OCI-LY3 (cell line): ENCODE measurements around the gene EYA3.

Experiments
- H2AFZ ChIP-seq: fragments of 200-600, 300-600 bp; shearing (Covaris generic); 2 replicates; pipeline ENCODE4 v1.6.0; 2014; ENCODE audit warnings: antibody characterized with exemption, low read depth, low read length
- H3K27ac ChIP-seq: fragments of 200-600, 300-600 bp; sonication (generic); 2 replicates; pipeline ENCODE4 v1.5.1; 2014; ENCODE audit warnings: mild to moderate bottlenecking, low read length, moderate library complexity, mixed read lengths
- H3K27me3 ChIP-seq: fragments of 200-600, 300-600 bp; sonication (generic); 2 replicates; pipeline ENCODE4 v1.6.1; 2014; ENCODE audit warnings: low read depth, low read length, mixed read lengths
- H3K36me3 ChIP-seq: fragments of 200-600, 300-600 bp; sonication (generic); replicated peaks from 2 replicates; pipeline ENCODE3; 2014; ENCODE audit warnings: low read depth, low read length, mixed read lengths
- H3K4me1 ChIP-seq: fragments of 300-600, 200-600 bp; sonication (generic); 2 replicates; pipeline ENCODE4 v1.6.1; 2014; ENCODE audit warnings: low read length, mixed read lengths
- H3K4me2 ChIP-seq: fragments of 200-600, 300-600 bp; sonication (generic); 2 replicates; pipeline ENCODE4 v1.6.1; 2014; ENCODE audit warnings: low read length, mixed read lengths
- H3K4me3 ChIP-seq: fragments of 300-600, 200-600 bp; sonication (generic); 2 replicates; pipeline ENCODE4 v1.5.1; 2014; ENCODE audit warnings: antibody characterized with exemption, mild to moderate bottlenecking, low read length, moderate library complexity
- H3K79me2 ChIP-seq: fragments of 300-600, 200-600 bp; shearing (Covaris generic); 2 replicates; pipeline ENCODE4 v1.6.1; 2014; ENCODE audit warnings: mild to moderate bottlenecking, low read length, mixed read lengths
- H3K9ac ChIP-seq: fragments of 300-600, 200-600 bp; shearing (Covaris generic); 2 replicates; pipeline ENCODE4 v1.6.0; 2014; ENCODE audit warnings: mild to moderate bottlenecking, low read length, moderate library complexity
- H3K9me3 ChIP-seq: fragments of 200-600, 300-600 bp; shearing (Covaris generic); 2 replicates; pipeline ENCODE4 v1.6.1; 2014; ENCODE audit warnings: low read length, mixed read lengths; ENCODE audit not compliant: insufficient read depth
- H4K20me1 ChIP-seq: fragments of 200-600, 300-600 bp; sonication (generic); 2 replicates; pipeline ENCODE4 v1.6.1; 2016; ENCODE audit warnings: low read length, mixed read lengths; ENCODE audit not compliant: insufficient read depth
- EZH2phosphoT487 ChIP-seq: fragments of 200-600 bp; shearing (Covaris generic); IDR thresholded peaks from 2 replicates; pipeline ENCODE4 v1.6.1; 2018; ENCODE audit warnings: antibody characterized with exemption, mixed run types, low read depth
- TF ChIP-seq, protein P1 (sequence below): fragments of 200-600, 300-600 bp; sonication (generic); IDR thresholded peaks from 2 replicates; pipeline ENCODE4 v1.5.1; 2014; ENCODE audit warnings: antibody characterized with exemption, low read length, low read depth

Gene EYA3

DNA sequence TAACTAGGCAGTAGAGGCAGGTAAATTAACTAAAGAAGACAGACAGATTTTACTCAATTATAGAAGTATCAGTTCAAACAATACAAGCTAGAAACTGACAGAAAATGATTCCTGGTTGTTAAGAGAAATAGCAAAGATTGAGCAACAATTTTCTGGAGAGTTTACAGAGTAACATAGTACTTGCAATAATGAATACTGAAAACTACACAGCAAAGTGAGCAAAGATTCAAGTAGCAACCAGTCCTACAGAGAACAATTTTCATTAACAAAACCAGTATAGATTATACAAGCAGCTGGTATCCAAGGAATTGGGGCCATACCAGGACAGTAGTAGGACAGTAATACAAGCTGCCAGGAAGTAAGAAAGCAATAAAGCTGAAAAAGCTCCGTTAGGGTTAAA lies 37.6 kb downstream of the EYA3 start:
- Histone ChIP-seq H3K27me3 (no peaks in the 10 kb centered on the region), H3K27ac (no peak overlapping the region), H3K9ac (no peak overlapping the region), H3K4me3 (no peak overlapping the region), H4K20me1 (no peaks in the 10 kb centered on the region), H3K4me1 (no peaks in the 10 kb centered on the region), H3K79me2 (no peaks in the 10 kb centered on the region), H3K9me3 (no peaks in the 10 kb centered on the region), H3K36me3 (no peaks in the 10 kb centered on the region), H3K4me2 (no peak overlapping the region), H2AFZ (no peak overlapping the region)
- TF ChIP-seq, protein P1, sequence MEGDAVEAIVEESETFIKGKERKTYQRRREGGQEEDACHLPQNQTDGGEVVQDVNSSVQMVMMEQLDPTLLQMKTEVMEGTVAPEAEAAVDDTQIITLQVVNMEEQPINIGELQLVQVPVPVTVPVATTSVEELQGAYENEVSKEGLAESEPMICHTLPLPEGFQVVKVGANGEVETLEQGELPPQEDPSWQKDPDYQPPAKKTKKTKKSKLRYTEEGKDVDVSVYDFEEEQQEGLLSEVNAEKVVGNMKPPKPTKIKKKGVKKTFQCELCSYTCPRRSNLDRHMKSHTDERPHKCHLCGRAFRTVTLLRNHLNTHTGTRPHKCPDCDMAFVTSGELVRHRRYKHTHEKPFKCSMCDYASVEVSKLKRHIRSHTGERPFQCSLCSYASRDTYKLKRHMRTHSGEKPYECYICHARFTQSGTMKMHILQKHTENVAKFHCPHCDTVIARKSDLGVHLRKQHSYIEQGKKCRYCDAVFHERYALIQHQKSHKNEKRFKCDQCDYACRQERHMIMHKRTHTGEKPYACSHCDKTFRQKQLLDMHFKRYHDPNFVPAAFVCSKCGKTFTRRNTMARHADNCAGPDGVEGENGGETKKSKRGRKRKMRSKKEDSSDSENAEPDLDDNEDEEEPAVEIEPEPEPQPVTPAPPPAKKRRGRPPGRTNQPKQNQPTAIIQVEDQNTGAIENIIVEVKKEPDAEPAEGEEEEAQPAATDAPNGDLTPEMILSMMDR: no peak
- no peak for TF ChIP-seq EZH2phosphoT487

DNA sequence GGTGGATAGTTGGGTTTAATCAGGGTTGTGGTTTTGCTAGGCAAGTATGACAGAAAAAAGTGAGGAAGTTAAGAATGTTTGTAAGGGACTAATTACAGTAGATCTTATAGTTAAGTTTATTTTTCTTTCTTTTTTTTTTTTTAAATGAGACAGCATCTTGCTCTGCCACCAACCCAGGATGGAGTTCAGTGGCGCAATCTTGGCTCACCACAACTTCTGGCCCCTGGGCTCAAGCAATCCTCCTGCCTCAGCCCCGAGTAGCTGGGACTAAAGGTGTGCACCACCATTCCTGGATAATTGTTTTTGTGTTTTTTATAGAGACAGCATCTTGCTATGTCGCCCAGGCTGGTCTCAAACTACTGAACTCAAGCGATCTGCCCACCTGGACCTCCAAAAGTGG lies 41.7 kb downstream of the EYA3 start:
- no peak for TF ChIP-seq EZH2phosphoT487
- TF ChIP-seq, protein P1: no peak
- Histone ChIP-seq H4K20me1 (no peaks in the 10 kb centered on the region), H3K27ac (no peak overlapping the region), H3K79me2 (no peaks in the 10 kb centered on the region), H3K4me1 (no peaks in the 10 kb centered on the region), H3K36me3 (no peaks in the 10 kb centered on the region), H3K9ac (no peak overlapping the region), H3K4me2 (no peak overlapping the region), H3K9me3 (no peaks in the 10 kb centered on the region), H3K27me3 (no peaks in the 10 kb centered on the region), H2AFZ (no peak overlapping the region), H3K4me3 (no peak overlapping the region)

DNA sequence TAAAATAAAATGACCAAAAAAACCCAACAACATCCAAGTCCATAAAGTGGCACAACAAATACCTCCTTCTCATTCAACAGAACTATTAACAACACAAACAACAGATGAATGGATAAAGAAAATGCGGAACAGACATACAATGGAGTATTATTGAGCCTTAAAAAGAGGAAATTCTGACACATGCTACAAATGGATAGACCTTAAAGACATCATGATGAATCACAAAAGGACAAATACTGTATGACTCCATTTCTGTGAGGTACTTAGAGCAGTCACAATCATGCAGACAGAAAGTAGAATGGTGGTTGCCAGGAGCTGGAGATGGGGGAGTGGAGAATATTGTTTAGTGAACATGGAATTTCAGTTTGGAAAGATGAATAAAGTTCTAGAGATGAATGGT lies 42.6 kb downstream of the EYA3 start:
- TF ChIP-seq EZH2phosphoT487: no peak
- TF ChIP-seq, protein P1: no peak
- Histone ChIP-seq H3K27ac (no peak overlapping the region), H3K4me1 (no peaks in the 10 kb centered on the region)

DNA sequence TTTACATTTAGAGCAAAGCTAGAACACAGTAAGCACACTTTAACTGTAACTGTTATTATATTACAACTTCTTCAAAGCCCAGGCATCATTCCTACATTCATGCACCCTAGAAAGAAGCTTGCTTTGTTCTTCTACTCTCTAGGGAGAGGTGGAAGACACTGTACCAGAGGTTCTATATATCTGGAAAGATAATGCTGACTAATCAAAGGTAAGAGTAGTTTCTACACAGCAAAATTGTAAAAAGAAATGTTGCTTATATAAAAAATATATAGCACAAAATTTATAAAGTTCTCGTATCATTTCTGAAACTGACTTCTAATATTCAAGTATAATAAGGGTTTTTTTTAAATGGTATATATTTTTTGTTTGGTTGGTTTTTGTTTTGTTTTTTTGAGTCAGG lies 44.0 kb downstream of the EYA3 start:
- H3K27ac ChIP-seq: no peak overlapping the region
- H3K36me3 ChIP-seq: no peaks in the 10 kb centered on the region
- H3K79me2 ChIP-seq: no peaks in the 10 kb centered on the region
- H3K4me2 ChIP-seq: no peak overlapping the region
- H3K9ac ChIP-seq: no peak overlapping the region
- no peaks in the 10 kb centered on the region for H4K20me1 ChIP-seq
- TF ChIP-seq, protein P1: no peak
- no peaks in the 10 kb centered on the region for H3K27me3 ChIP-seq
- H2AFZ ChIP-seq: no peak overlapping the region
- H3K9me3 ChIP-seq: no peaks in the 10 kb centered on the region
- no peaks in the 10 kb centered on the region for H3K4me1 ChIP-seq
- H3K4me3 ChIP-seq: no peak overlapping the region

More for the DNA sequence above, 42.6 kb downstream of the EYA3 start:
- H3K9ac ChIP-seq: no peak overlapping the region
- H3K4me3 ChIP-seq: no peak overlapping the region
- no peaks in the 10 kb centered on the region for H3K79me2 ChIP-seq
- no peaks in the 10 kb centered on the region for H4K20me1 ChIP-seq
- no peak overlapping the region for H2AFZ ChIP-seq
- H3K9me3 ChIP-seq: no peaks in the 10 kb centered on the region
- H3K36me3 ChIP-seq: no peaks in the 10 kb centered on the region
- no peaks in the 10 kb centered on the region for H3K27me3 ChIP-seq
- H3K4me2 ChIP-seq: no peak overlapping the region
